Measurements from ENCODE around the gene USP9Y. TPM values are rescaled to one million over a fixed set of nuclear protein-coding genes. Genes with fewer than 3 reads are reported as not detected.

The USP9Y gene
- total RNA-seq, 1 donor from 2014 or later = not detected

GRCh38 chrY:12823408-12823807 is 122.4 kb downstream of the USP9Y start:
- H3K4me3 ChIP-seq = no peak overlapping the region
- no peak for TF ChIP-seq EZH2phosphoT487 (IDR thresholded peaks at IDR 0.05)
- no peak for TF ChIP-seq CTCF (IDR thresholded peaks at IDR 0.05)
- no peak for TF ChIP-seq EZH2 (IDR thresholded peaks at IDR 0.05)
- Mint-ChIP-seq H3K27ac (no peak overlapping the region), H3K36me3 (no peaks in the 10 kb centered on the region), H3K27me3 (ENCODE audit: insufficient read depth, low read depth) (no peaks in the 10 kb centered on the region), H3K4me1 (no peaks in the 10 kb centered on the region), H3K4me3 (no peak overlapping the region), H3K9me3 (no peaks in the 10 kb centered on the region)
- H3K27me3 ChIP-seq = no peaks in the 10 kb centered on the region
- no peak overlapping the region for H3K4me2 ChIP-seq
- no peaks in the 10 kb centered on the region for H3K79me2 ChIP-seq (ENCODE audit: low read depth)
- H3K9me3 ChIP-seq (ENCODE audit: low read depth) = no peaks in the 10 kb centered on the region
- no peak overlapping the region for H2AFZ ChIP-seq (replicated peaks)
- H3K4me1 ChIP-seq = no peaks in the 10 kb centered on the region
- DNase-seq (ENCODE audit: low spot score) = no peak
- no peaks in the 10 kb centered on the region for H3F3A ChIP-seq (ENCODE audit: low read depth)
- H3K27ac ChIP-seq = no peak overlapping the region
- H3K36me3 ChIP-seq = no peaks in the 10 kb centered on the region
- H3K9ac ChIP-seq = no peak overlapping the region
- H4K20me1 ChIP-seq (ENCODE audit: low read depth) = no peaks in the 10 kb centered on the region

- no peak for DNase-seq (ENCODE audit: low spot score)
Observed at GRCh38 chrY:12826791-12827190, 125.8 kb downstream of the USP9Y start.

GRCh38 chrY:12833284-12833683 is 132.3 kb downstream of the USP9Y start:
- no peaks in the 10 kb centered on the region for H3K4me1 Mint-ChIP-seq
- no peak overlapping the region for H3K4me2 ChIP-seq
- no peaks in the 10 kb centered on the region for H3K27me3 Mint-ChIP-seq (ENCODE audit: insufficient read depth, low read depth)
- H3K27ac Mint-ChIP-seq = no peak overlapping the region
- no peaks in the 10 kb centered on the region for H3K36me3 Mint-ChIP-seq
- no peaks in the 10 kb centered on the region for H3K36me3 ChIP-seq
- no peaks in the 10 kb centered on the region for H3K4me1 ChIP-seq
- DNase-seq (ENCODE audit: low spot score) = no peak
- H3K9me3 ChIP-seq (ENCODE audit: low read depth) = no peaks in the 10 kb centered on the region
- no peak overlapping the region for H3K9ac ChIP-seq
- H3K27me3 ChIP-seq = no peaks in the 10 kb centered on the region
- no peak overlapping the region for H2AFZ ChIP-seq (replicated peaks)
- no peaks in the 10 kb centered on the region for H3F3A ChIP-seq (ENCODE audit: low read depth)
- no peaks in the 10 kb centered on the region for H4K20me1 ChIP-seq (ENCODE audit: low read depth)
- no peak overlapping the region for H3K27ac ChIP-seq
- no peak for TF ChIP-seq CTCF (IDR thresholded peaks at IDR 0.05)
- H3K4me3 ChIP-seq = no peak overlapping the region
- H3K4me3 Mint-ChIP-seq = no peak overlapping the region
- no peaks in the 10 kb centered on the region for H3K79me2 ChIP-seq (ENCODE audit: low read depth)
- H3K9me3 Mint-ChIP-seq = no peaks in the 10 kb centered on the region

More at GRCh38 chrY:12826791-12827190, 125.8 kb downstream of the USP9Y start:
- H3K9ac ChIP-seq = no peak overlapping the region
- H3K36me3 ChIP-seq = no peaks in the 10 kb centered on the region
- no peaks in the 10 kb centered on the region for H3K9me3 ChIP-seq (ENCODE audit: low read depth)
- H3K4me1 ChIP-seq = no peaks in the 10 kb centered on the region
- Mint-ChIP-seq H3K4me3 (no peak overlapping the region), H3K4me1 (no peaks in the 10 kb centered on the region), H3K27me3 (ENCODE audit: insufficient read depth, low read depth) (no peaks in the 10 kb centered on the region), H3K27ac (no peak overlapping the region), H3K9me3 (no peaks in the 10 kb centered on the region), H3K36me3 (no peaks in the 10 kb centered on the region)
- no peaks in the 10 kb centered on the region for H3K79me2 ChIP-seq (ENCODE audit: low read depth)
- no peak overlapping the region for H2AFZ ChIP-seq (replicated peaks)
- H3K4me2 ChIP-seq = no peak overlapping the region
- no peak overlapping the region for H3K4me3 ChIP-seq
- TF ChIP-seq EZH2phosphoT487 (IDR thresholded peaks at IDR 0.05) = no peak
- H3K27me3 ChIP-seq = no peaks in the 10 kb centered on the region
- no peaks in the 10 kb centered on the region for H4K20me1 ChIP-seq (ENCODE audit: low read depth)
- no peak overlapping the region for H3K27ac ChIP-seq
- no peaks in the 10 kb centered on the region for H3F3A ChIP-seq (ENCODE audit: low read depth)

GRCh38 chrY:12837550-12837949 is 136.5 kb downstream of the USP9Y start:
- H3K4me2 ChIP-seq = no peak overlapping the region
- no peaks in the 10 kb centered on the region for H3K36me3 ChIP-seq
- Mint-ChIP-seq H3K4me3 (no peak overlapping the region), H3K9me3 (no peaks in the 10 kb centered on the region), H3K27ac (no peak overlapping the region), H3K27me3 (ENCODE audit: insufficient read depth, low read depth) (no peaks in the 10 kb centered on the region), H3K36me3 (no peaks in the 10 kb centered on the region), H3K4me1 (no peaks in the 10 kb centered on the region)
- no peaks in the 10 kb centered on the region for H3K27me3 ChIP-seq
- DNase-seq (ENCODE audit: low spot score) = no peak
- no peak overlapping the region for H3K27ac ChIP-seq
- H3K9me3 ChIP-seq (ENCODE audit: low read depth) = no peaks in the 10 kb centered on the region
- H3F3A ChIP-seq (ENCODE audit: low read depth) = no peaks in the 10 kb centered on the region
- H3K4me3 ChIP-seq = no peak overlapping the region
- TF ChIP-seq EZH2phosphoT487 (IDR thresholded peaks at IDR 0.05) = no peak
- no peak for TF ChIP-seq CTCF (IDR thresholded peaks at IDR 0.05)
- no peak for TF ChIP-seq EZH2 (IDR thresholded peaks at IDR 0.05)
- H2AFZ ChIP-seq (replicated peaks) = no peak overlapping the region
- H3K9ac ChIP-seq = no peak overlapping the region
- no peaks in the 10 kb centered on the region for H3K79me2 ChIP-seq (ENCODE audit: low read depth)
- no peaks in the 10 kb centered on the region for H3K4me1 ChIP-seq
- no peaks in the 10 kb centered on the region for H4K20me1 ChIP-seq (ENCODE audit: low read depth)
